GM18511 (cell line): Measurements from ENCODE around the gene VAMP3.

Source experiments
- ATAC-seq: cut with Tn5 transposase; IDR thresholded peaks from one replicate; pipeline ENCODE4 v1.9.1; 2021; ENCODE audit warnings: mild to moderate bottlenecking, moderate library complexity; ENCODE audit not compliant: unreplicated experiment

The VAMP3 gene

GRCh38 chr1:7770997-7771822 lies at the start of gene VAMP3:
VAMP3 (plus strand) TSS chr1:7771296; CDS start chr1:7771384, 88 bp downstream.
- ATAC-seq, result peak; percentile 72

GRCh38 chr1:7721940-7722669 lies 49.0 kb upstream of the VAMP3 start:
- ATAC-seq, result no peak

- no peak for ATAC-seq
These were observed 48.5 kb upstream of the VAMP3 start for GRCh38 chr1:7722670-7723012.

- ATAC-seq, result no peak
These were observed 44.5 kb upstream of the VAMP3 start for GRCh38 chr1:7726623-7727022.

GRCh38 chr1:7727809-7728471 lies 43.2 kb upstream of the VAMP3 start:
- no peak for ATAC-seq

GRCh38 chr1:7729761-7730160 lies 41.3 kb upstream of the VAMP3 start:
- no peak for ATAC-seq

- ATAC-seq, result no peak
These were observed 38.8 kb upstream of the VAMP3 start for GRCh38 chr1:7732331-7732730.

- no peak for ATAC-seq
These were observed 37.8 kb upstream of the VAMP3 start for GRCh38 chr1:7733276-7733675.

- no peak for ATAC-seq
These were observed 33.1 kb upstream of the VAMP3 start for GRCh38 chr1:7738044-7738443.

- no peak for ATAC-seq
These were observed 27.8 kb upstream of the VAMP3 start for GRCh38 chr1:7743346-7743745.

- no peak for ATAC-seq
These were observed 26.2 kb upstream of the VAMP3 start for GRCh38 chr1:7744882-7745281.

GRCh38 chr1:7745783-7746182 lies 25.3 kb upstream of the VAMP3 start:
- ATAC-seq, result no peak

GRCh38 chr1:7747605-7748004 lies 23.5 kb upstream of the VAMP3 start:
- no peak for ATAC-seq

GRCh38 chr1:7749126-7749525 lies 22.0 kb upstream of the VAMP3 start:
- no peak for ATAC-seq

GRCh38 chr1:7751174-7751573 lies 19.9 kb upstream of the VAMP3 start:
- no peak for ATAC-seq

GRCh38 chr1:7752512-7753417 lies 18.3 kb upstream of the VAMP3 start:
- no peak for ATAC-seq

GRCh38 chr1:7753641-7754040 lies 17.5 kb upstream of the VAMP3 start:
- no peak for ATAC-seq

GRCh38 chr1:7754234-7754633 lies 16.9 kb upstream of the VAMP3 start:
- no peak for ATAC-seq

GRCh38 chr1:7755448-7755847 lies 15.6 kb upstream of the VAMP3 start:
- ATAC-seq, result no peak

GRCh38 chr1:7760245-7760644 lies 10.9 kb upstream of the VAMP3 start:
- no peak for ATAC-seq

GRCh38 chr1:7761103-7761502 lies 10.0 kb upstream of the VAMP3 start:
- no peak for ATAC-seq
